ENCODE results near the gene KLHL36. TPM values are rescaled to one million over a fixed set of nuclear protein-coding genes. Genes with fewer than 3 reads are reported as not detected.
"Not testable (repeated sequence)": the region's sequence is repeated elsewhere in the genome, so short reads cannot be mapped to it uniquely, and the experiment has no call there.

Gene KLHL36
- total RNA-seq, 1 donor from 2014 or later = 43.8 TPM

GRCh38 chr16:84690088-84690819, 41.9 kb downstream of the KLHL36 start:
- peaks cover 20% of the 10 kb centered on the region for H3K4me1 Mint-ChIP-seq (ENCODE audit: low read depth)
- no peak for TF ChIP-seq CTCF (IDR thresholded peaks at IDR 0.05)
- H3K4me3 Mint-ChIP-seq (ENCODE audit: unreplicated experiment) = no peak overlapping the region
- no peaks in the 10 kb centered on the region for H3K36me3 Mint-ChIP-seq (ENCODE audit: low read depth)
- H3K9me3 Mint-ChIP-seq (ENCODE audit: low read depth) = no peaks in the 10 kb centered on the region
- H3K27ac Mint-ChIP-seq (ENCODE audit: unreplicated experiment) = no peak overlapping the region
- H3K27me3 Mint-ChIP-seq (ENCODE audit: low read depth) = no peaks in the 10 kb centered on the region
- no peak for DNase-seq (ENCODE audit: low spot score)

GRCh38 chr16:84692451-84693214, 44.3 kb downstream of the KLHL36 start:
- no peaks in the 10 kb centered on the region for H3K36me3 Mint-ChIP-seq (ENCODE audit: low read depth)
- peaks cover 18% of the 10 kb centered on the region for H3K4me1 Mint-ChIP-seq (ENCODE audit: low read depth)
- no peak for DNase-seq (ENCODE audit: low spot score)
- TF ChIP-seq CTCF (IDR thresholded peaks at IDR 0.05) = no peak
- H3K4me3 Mint-ChIP-seq (ENCODE audit: unreplicated experiment) = no peak overlapping the region
- no peaks in the 10 kb centered on the region for H3K27me3 Mint-ChIP-seq (ENCODE audit: low read depth)
- H3K27ac Mint-ChIP-seq (ENCODE audit: unreplicated experiment) = no peak overlapping the region
- H3K9me3 Mint-ChIP-seq (ENCODE audit: low read depth) = peaks cover 4% of the 10 kb centered on the region

- not testable (repeated sequence) for H3K36me3 Mint-ChIP-seq (ENCODE audit: low read depth)
Observed at GRCh38 chr16:84693869-84694268, 45.6 kb downstream of the KLHL36 start.

GRCh38 chr16:84694980-84695379, 46.7 kb downstream of the KLHL36 start:
- Mint-ChIP-seq H3K4me3 (ENCODE audit: unreplicated experiment) (no peak overlapping the region), H3K4me1 (ENCODE audit: low read depth) (peaks cover 10% of the 10 kb centered on the region), H3K27ac (ENCODE audit: unreplicated experiment) (no peak overlapping the region), H3K36me3 (ENCODE audit: low read depth) (no peaks in the 10 kb centered on the region), H3K9me3 (ENCODE audit: low read depth) (peaks cover 4% of the 10 kb centered on the region), H3K27me3 (ENCODE audit: low read depth) (no peaks in the 10 kb centered on the region)
- no peak for DNase-seq (ENCODE audit: low spot score)
- TF ChIP-seq CTCF (IDR thresholded peaks at IDR 0.05) = no peak

More at GRCh38 chr16:84693869-84694268, 45.6 kb downstream of the KLHL36 start:
- not testable (repeated sequence) for DNase-seq (ENCODE audit: low spot score); H3K27me3 Mint-ChIP-seq (ENCODE audit: low read depth); H3K4me3 Mint-ChIP-seq (ENCODE audit: unreplicated experiment); H3K9me3 Mint-ChIP-seq (ENCODE audit: low read depth); H3K27ac Mint-ChIP-seq (ENCODE audit: unreplicated experiment)
- H3K4me1 Mint-ChIP-seq (ENCODE audit: low read depth) = peaks cover 12% of the 10 kb centered on the region

GRCh38 chr16:84699147-84699711, 50.9 kb downstream of the KLHL36 start:
- Mint-ChIP-seq H3K9me3 (ENCODE audit: low read depth) (peaks cover 4% of the 10 kb centered on the region), H3K27ac (ENCODE audit: unreplicated experiment) (no peak overlapping the region), H3K4me1 (ENCODE audit: low read depth) (peaks cover 31% of the 10 kb centered on the region), H3K4me3 (ENCODE audit: unreplicated experiment) (peak overlapping the region; percentile 70), H3K27me3 (ENCODE audit: low read depth) (no peaks in the 10 kb centered on the region), H3K36me3 (ENCODE audit: low read depth) (no peaks in the 10 kb centered on the region)
- DNase-seq (ENCODE audit: low spot score) = no peak
- no peak for TF ChIP-seq CTCF (IDR thresholded peaks at IDR 0.05)
